Measurements from ENCODE around the gene BNC2.

Gene BNC2

DNA sequence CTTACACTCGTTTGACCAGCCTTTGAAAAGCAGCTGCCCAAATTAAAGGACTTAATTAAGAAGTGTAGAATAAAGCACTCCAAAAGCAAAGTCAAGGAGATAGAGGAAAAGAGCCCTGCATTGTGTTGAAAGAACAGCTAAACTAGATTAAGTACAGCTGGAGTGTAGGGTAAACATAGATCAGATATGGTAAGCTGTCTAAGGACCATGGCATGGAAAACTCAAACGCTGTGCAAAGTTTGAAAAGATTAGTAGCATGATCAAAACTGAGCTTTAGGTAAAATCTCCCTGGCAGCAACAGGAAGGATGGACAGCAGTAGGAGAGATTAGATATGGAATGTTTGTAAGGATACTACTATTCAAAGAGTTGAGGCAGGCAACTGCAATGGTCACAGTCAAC is 55.4 kb downstream of the BNC2 start (continued):
- no peak for TF ChIP-seq ZNF785 (tag by site-specific recombination; IDR thresholded peaks at IDR 0.05)
- TF ChIP-seq GFI1B (tag by site-specific recombination; IDR thresholded peaks at IDR 0.05): no peak
- TF ChIP-seq, protein P1, sequence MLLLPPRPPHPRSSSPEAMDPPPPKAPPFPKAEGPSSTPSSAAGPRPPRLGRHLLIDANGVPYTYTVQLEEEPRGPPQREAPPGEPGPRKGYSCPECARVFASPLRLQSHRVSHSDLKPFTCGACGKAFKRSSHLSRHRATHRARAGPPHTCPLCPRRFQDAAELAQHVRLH (tag by site-specific recombination; IDR thresholded peaks at IDR 0.05): no peak
- no peak for TF ChIP-seq BCL11A (tag by site-specific recombination; IDR thresholded peaks at IDR 0.05; ENCODE audit: low read depth)
- no peak for TF ChIP-seq ZNF174 (tag by site-specific recombination; IDR thresholded peaks at IDR 0.05)
- no peak for TF ChIP-seq ZNF155 (tag by site-specific recombination; IDR thresholded peaks at IDR 0.05)
- no peak for TF ChIP-seq ZNF311 (tag by site-specific recombination; IDR thresholded peaks at IDR 0.05; ENCODE audit: borderline replicate concordance)
- no peak for TF ChIP-seq ZNF76 (tag by site-specific recombination; IDR thresholded peaks at IDR 0.05; ENCODE audit: borderline replicate concordance, low read depth)
- TF ChIP-seq, protein P2, sequence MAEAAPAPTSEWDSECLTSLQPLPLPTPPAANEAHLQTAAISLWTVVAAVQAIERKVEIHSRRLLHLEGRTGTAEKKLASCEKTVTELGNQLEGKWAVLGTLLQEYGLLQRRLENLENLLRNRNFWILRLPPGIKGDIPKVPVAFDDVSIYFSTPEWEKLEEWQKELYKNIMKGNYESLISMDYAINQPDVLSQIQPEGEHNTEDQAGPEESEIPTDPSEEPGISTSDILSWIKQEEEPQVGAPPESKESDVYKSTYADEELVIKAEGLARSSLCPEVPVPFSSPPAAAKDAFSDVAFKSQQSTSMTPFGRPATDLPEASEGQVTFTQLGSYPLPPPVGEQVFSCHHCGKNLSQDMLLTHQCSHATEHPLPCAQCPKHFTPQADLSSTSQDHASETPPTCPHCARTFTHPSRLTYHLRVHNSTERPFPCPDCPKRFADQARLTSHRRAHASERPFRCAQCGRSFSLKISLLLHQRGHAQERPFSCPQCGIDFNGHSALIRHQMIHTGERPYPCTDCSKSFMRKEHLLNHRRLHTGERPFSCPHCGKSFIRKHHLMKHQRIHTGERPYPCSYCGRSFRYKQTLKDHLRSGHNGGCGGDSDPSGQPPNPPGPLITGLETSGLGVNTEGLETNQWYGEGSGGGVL (tag by site-specific recombination; IDR thresholded peaks at IDR 0.05): no peak
- TF ChIP-seq ZNF664 (tag by site-specific recombination; IDR thresholded peaks at IDR 0.05): no peak
- TF ChIP-seq, protein P3, sequence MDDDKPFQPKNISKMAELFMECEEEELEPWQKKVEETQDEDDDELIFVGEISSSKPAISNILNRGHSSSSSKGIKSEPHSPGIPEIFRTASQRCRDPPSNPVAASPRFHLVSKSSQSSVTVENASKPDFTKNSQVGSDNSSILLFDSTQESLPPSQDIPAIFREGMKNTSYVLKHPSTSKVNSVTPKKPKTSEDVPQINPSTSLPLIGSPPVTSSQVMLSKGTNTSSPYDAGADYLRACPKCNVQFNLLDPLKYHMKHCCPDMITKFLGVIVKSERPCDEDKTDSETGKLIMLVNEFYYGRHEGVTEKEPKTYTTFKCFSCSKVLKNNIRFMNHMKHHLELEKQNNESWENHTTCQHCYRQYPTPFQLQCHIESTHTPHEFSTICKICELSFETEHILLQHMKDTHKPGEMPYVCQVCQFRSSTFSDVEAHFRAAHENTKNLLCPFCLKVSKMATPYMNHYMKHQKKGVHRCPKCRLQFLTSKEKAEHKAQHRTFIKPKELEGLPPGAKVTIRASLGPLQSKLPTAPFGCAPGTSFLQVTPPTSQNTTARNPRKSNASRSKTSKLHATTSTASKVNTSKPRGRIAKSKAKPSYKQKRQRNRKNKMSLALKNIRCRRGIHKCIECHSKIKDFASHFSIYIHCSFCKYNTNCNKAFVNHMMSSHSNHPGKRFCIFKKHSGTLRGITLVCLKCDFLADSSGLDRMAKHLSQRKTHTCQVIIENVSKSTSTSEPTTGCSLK (tag by site-specific recombination; IDR thresholded peaks at IDR 0.05): no peak
- no peak for TF ChIP-seq ZNF169 (tag by site-specific recombination; IDR thresholded peaks at IDR 0.05)
- TF ChIP-seq ZNF600 (tag by site-specific recombination; IDR thresholded peaks at IDR 0.05): no peak

DNA sequence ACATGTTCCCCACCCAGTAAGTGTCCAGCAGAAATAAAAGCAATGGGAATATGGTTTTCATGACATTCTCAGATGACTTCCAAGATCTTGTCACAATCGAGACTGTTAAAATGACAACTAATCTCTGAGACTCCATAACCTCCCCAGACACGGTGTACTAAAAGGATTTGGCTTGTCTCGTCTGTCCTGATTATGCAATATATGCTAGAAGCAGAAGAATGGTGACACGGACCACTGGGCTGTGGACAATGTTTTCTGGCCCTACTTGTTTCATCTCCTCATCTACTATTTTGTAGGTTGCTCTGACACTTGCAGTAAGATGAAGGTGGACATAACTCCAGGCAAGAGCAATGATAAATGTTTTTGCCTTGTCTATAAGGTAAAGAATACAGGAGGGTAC is 56.6 kb downstream of the BNC2 start:
- Histone ChIP-seq H3K4me3 (ENCODE audit: low read depth, low read length) (no peak overlapping the region), H3K27ac (ENCODE audit: extremely low read depth, low read depth, low read length) (no peak overlapping the region), H3K4me1 (ENCODE audit: control insufficient read depth, insufficient read depth, low read length) (no peaks in the 10 kb centered on the region), H3K36me3 (ENCODE audit: control insufficient read depth in 2 of 2, insufficient read depth in 1 of 2, low read length in 2 of 2) (no peaks in the 10 kb centered on the region), H3K9me3 (ENCODE audit: control insufficient read depth, insufficient read depth, low read depth, low read length) (no peaks in the 10 kb centered on the region)
- POLR2A ChIA-PET: no interaction called here
- CTCF ChIA-PET: interaction anchor here (0.6 kb wide), 1 partner anchor 230 kb away, joined by 3 read pairs; no protein-coding TSS in a partner anchor
- TF ChIP-seq ZNF837 (tag by site-specific recombination; IDR thresholded peaks at IDR 0.05): no peak
- no peak for TF ChIP-seq ZNF416 (tag by site-specific recombination; IDR thresholded peaks at IDR 0.05)
- TF ChIP-seq ZNF785 (tag by site-specific recombination; IDR thresholded peaks at IDR 0.05): no peak
- TF ChIP-seq ZNF266 (tag by site-specific recombination; IDR thresholded peaks at IDR 0.05; ENCODE audit: low read depth): no peak
- no peak for TF ChIP-seq KLF9 (tag by site-specific recombination; IDR thresholded peaks at IDR 0.05; ENCODE audit: low read depth)
- TF ChIP-seq HOXA7 (CRISPR knock-in tag; IDR thresholded peaks at IDR 0.05; ENCODE audit: borderline replicate concordance): no peak
- TF ChIP-seq ZNF202 (tag by site-specific recombination; IDR thresholded peaks at IDR 0.05; ENCODE audit: borderline replicate concordance): no peak
- no peak for TF ChIP-seq ZNF311 (tag by site-specific recombination; IDR thresholded peaks at IDR 0.05; ENCODE audit: borderline replicate concordance)
- TF ChIP-seq ZNF530 (tag by site-specific recombination; IDR thresholded peaks at IDR 0.05; ENCODE audit: low read depth): no peak
- no peak for TF ChIP-seq ZNF146 (tag by site-specific recombination; IDR thresholded peaks at IDR 0.05)
- TF ChIP-seq ZNF624 (tag by site-specific recombination; IDR thresholded peaks at IDR 0.05): no peak
- TF ChIP-seq ZNF423 (tag by site-specific recombination; IDR thresholded peaks at IDR 0.05): no peak
- TF ChIP-seq, protein P4, sequence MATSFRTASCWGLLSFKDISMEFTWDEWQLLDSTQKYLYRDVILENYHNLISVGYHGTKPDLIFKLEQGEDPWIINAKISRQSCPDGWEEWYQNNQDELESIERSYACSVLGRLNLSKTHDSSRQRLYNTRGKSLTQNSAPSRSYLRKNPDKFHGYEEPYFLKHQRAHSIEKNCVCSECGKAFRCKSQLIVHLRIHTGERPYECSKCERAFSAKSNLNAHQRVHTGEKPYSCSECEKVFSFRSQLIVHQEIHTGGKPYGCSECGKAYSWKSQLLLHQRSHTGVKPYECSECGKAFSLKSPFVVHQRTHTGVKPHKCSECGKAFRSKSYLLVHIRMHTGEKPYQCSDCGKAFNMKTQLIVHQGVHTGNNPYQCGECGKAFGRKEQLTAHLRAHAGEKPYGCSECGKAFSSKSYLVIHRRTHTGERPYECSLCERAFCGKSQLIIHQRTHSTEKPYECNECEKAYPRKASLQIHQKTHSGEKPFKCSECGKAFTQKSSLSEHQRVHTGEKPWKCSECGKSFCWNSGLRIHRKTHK (tag by site-specific recombination; IDR thresholded peaks at IDR 0.05): no peak
- TF ChIP-seq, protein P5, sequence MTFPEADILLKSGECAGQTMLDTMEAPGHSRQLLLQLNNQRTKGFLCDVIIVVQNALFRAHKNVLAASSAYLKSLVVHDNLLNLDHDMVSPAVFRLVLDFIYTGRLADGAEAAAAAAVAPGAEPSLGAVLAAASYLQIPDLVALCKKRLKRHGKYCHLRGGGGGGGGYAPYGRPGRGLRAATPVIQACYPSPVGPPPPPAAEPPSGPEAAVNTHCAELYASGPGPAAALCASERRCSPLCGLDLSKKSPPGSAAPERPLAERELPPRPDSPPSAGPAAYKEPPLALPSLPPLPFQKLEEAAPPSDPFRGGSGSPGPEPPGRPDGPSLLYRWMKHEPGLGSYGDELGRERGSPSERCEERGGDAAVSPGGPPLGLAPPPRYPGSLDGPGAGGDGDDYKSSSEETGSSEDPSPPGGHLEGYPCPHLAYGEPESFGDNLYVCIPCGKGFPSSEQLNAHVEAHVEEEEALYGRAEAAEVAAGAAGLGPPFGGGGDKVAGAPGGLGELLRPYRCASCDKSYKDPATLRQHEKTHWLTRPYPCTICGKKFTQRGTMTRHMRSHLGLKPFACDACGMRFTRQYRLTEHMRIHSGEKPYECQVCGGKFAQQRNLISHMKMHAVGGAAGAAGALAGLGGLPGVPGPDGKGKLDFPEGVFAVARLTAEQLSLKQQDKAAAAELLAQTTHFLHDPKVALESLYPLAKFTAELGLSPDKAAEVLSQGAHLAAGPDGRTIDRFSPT (tag by site-specific recombination; IDR thresholded peaks at IDR 0.05): no peak
- TF ChIP-seq ZNF169 (tag by site-specific recombination; IDR thresholded peaks at IDR 0.05): no peak

All from HEK293 (cell line).